K562 treated with DMSO at 1 percent for 24 hours (cell line): ENCODE results near the gene ZNF784. TPM values are rescaled to one million over a fixed set of nuclear protein-coding genes. Genes with fewer than 3 reads are reported as not detected.

Source experiments
- total RNA-seq: library from RNA; unstranded; fragments of 300-600 nt; gene quantifications from 2 replicates; pipeline ENCODE4 v1.2.3, GENCODE V29; 2022; ENCODE audit warnings: low read depth; ENCODE audit not compliant: insufficient read depth

Gene ZNF784
- total RNA-seq = 8.9 and 10.8 TPM in 2 replicates

GRCh38 chr19:55624109-55625003 lies at the start of gene ZNF784:
ZNF784 (minus strand) TSS chr19:55624566; CDS start chr19:55624561, 5 bp downstream.

GRCh38 chr19:55654868-55655647 lies 30.7 kb upstream of the ZNF784 start, which contains the start of gene U2AF2:
U2AF2 (plus strand) TSS chr19:55655035; CDS start chr19:55655105, 70 bp downstream.

GRCh38 chr19:55647732-55648584 lies 23.6 kb upstream of the ZNF784 start, which contains the start of gene CCDC106:
CCDC106 (plus strand) TSS chr19:55648212; CDS start chr19:55649047, 835 bp downstream.

GRCh38 chr19:55643003-55643886 lies 18.9 kb upstream of the ZNF784 start, which contains the start of gene ZNF581:
ZNF581 (plus strand) TSS chr19:55643649; CDS start chr19:55644572, 923 bp downstream.

GRCh38 chr19:55640577-55641425 lies 16.4 kb upstream of the ZNF784 start, which contains the start of gene ZNF580:
ZNF580 (plus strand) TSS chr19:55641002; CDS start chr19:55642509, 1,507 bp downstream.

GRCh38 chr19:55605637-55606470 lies 18.5 kb downstream of the ZNF784 start, which contains the start of gene ZNF865:
ZNF865 (plus strand) TSS chr19:55605647; CDS start chr19:55613619, 7,972 bp downstream.

GRCh38 chr19:55599842-55600661 lies 24.3 kb downstream of the ZNF784 start, which contains the start of gene ZNF524:
ZNF524 (plus strand) TSS chr19:55600288; CDS start chr19:55602113, 1,825 bp downstream.

GRCh38 chr19:55599468-55599841 lies 24.9 kb downstream of the ZNF784 start, which contains the start of gene FIZ1:
FIZ1 (minus strand) TSS chr19:55599517; CDS start chr19:55597865, 1,652 bp downstream.

GRCh38 chr19:55580628-55581144 lies 43.7 kb downstream of the ZNF784 start, which contains the start of gene ZNF579:
ZNF579 (minus strand) TSS chr19:55580848; CDS start chr19:55579639, 1,209 bp downstream.

Other genes starting within 250 kb of the ZNF784 start
- not detected in 2 replicates for gene TMEM190, start 247.7 kb downstream of the ZNF784 start, total RNA-seq
- gene TMEM238, start 240.3 kb downstream of the ZNF784 start, total RNA-seq = 6.7 and 9.3 TPM in 2 replicates
- gene RPL28, start 238.6 kb downstream of the ZNF784 start, total RNA-seq = 3,982 and 4,146 TPM in 2 replicates
- 574 and 580 TPM in 2 replicates for gene UBE2S, start 216.8 kb downstream of the ZNF784 start, total RNA-seq
- gene SHISA7, start 181.3 kb downstream of the ZNF784 start, total RNA-seq = 0.13 and 0.37 TPM in 2 replicates
- gene ISOC2, start 162.9 kb downstream of the ZNF784 start, total RNA-seq = 89.2 and 101 TPM in 2 replicates
- gene C19orf85, start 159.8 kb downstream of the ZNF784 start, total RNA-seq = not detected in 2 replicates
- 24.8 and 40.1 TPM in 2 replicates for gene ZNF628, start 147.9 kb downstream of the ZNF784 start, total RNA-seq
- 42.4 and 59.4 TPM in 2 replicates for gene NAT14, start 139.4 kb downstream of the ZNF784 start, total RNA-seq
- gene SSC5D, start 136.1 kb downstream of the ZNF784 start, total RNA-seq = 0.81 and 2.3 TPM in 2 replicates
- not detected in 2 replicates for gene SBK2, start 87.4 kb downstream of the ZNF784 start, total RNA-seq
- 0.54 and 0.58 TPM in 2 replicates for gene SBK3, start 79.0 kb downstream of the ZNF784 start, total RNA-seq
- 21.0 and 21.2 TPM in 2 replicates for gene ZNF579, start 43.7 kb downstream of the ZNF784 start, total RNA-seq
- 22.4 and 24.3 TPM in 2 replicates for gene FIZ1, start 25.0 kb downstream of the ZNF784 start, total RNA-seq
- gene ZNF524, start 24.3 kb downstream of the ZNF784 start, total RNA-seq = 36.7 and 51.4 TPM in 2 replicates
- 42.3 and 49.2 TPM in 2 replicates for gene ZNF865, start 18.9 kb downstream of the ZNF784 start, total RNA-seq
- gene ZNF580, start 16.4 kb upstream of the ZNF784 start, total RNA-seq = 63.3 and 72.2 TPM in 2 replicates
- gene ZNF581, start 19.1 kb upstream of the ZNF784 start, total RNA-seq = 48.8 and 56.6 TPM in 2 replicates
- 39.6 and 48.7 TPM in 2 replicates for gene CCDC106, start 23.6 kb upstream of the ZNF784 start, total RNA-seq
- gene U2AF2, start 30.5 kb upstream of the ZNF784 start, total RNA-seq = 211 and 216 TPM in 2 replicates
- 131 and 133 TPM in 2 replicates for gene EPN1, start 50.7 kb upstream of the ZNF784 start, total RNA-seq
- gene NLRP9, start 113.8 kb upstream of the ZNF784 start, total RNA-seq = not detected in 2 replicates
- gene RFPL4A, start 134.5 kb upstream of the ZNF784 start, total RNA-seq = 2.1 and 3.3 TPM in 2 replicates
- 1.7 TPM in 1 of 2 replicates, not detected in the other for gene RFPL4AL1, start 144.6 kb upstream of the ZNF784 start, total RNA-seq
- 1.2 and 1.7 TPM in 2 replicates for gene NLRP11, start 207.4 kb upstream of the ZNF784 start, total RNA-seq
- 2.2 and 4.8 TPM in 2 replicates for gene NLRP4, start 212.0 kb upstream of the ZNF784 start, total RNA-seq